Glutamatergic neuron (in vitro differentiated cells): Measurements from ENCODE around the gene SORCS1. TPM values are rescaled to one million over a fixed set of nuclear protein-coding genes. Genes with fewer than 3 reads are reported as not detected.

Experiments
- DNase-seq: peaks from one replicate; pipeline ENCODE4 v3.0.0; 2022
- H3K27ac Mint-ChIP-seq: one replicate; pipeline ENCODE4 v1.8.0; 2020; ENCODE audit warnings: mild to moderate bottlenecking, mixed read lengths, inconsistent platforms; ENCODE audit not compliant: unreplicated experiment
- H3K27me3 Mint-ChIP-seq: one replicate; pipeline ENCODE4 v1.8.0; 2020; ENCODE audit warnings: mild to moderate bottlenecking, moderate library complexity, mixed read lengths, inconsistent platforms; ENCODE audit not compliant: unreplicated experiment
- H3K36me3 Mint-ChIP-seq: one replicate; pipeline ENCODE4 v1.8.0; 2020; ENCODE audit warnings: mild to moderate bottlenecking, mixed read lengths, inconsistent platforms; ENCODE audit not compliant: unreplicated experiment
- H3K4me1 Mint-ChIP-seq: one replicate; pipeline ENCODE4 v1.8.0; 2020; ENCODE audit warnings: mild to moderate bottlenecking, low read depth, mixed read lengths, inconsistent platforms; ENCODE audit not compliant: unreplicated experiment
- H3K4me3 Mint-ChIP-seq: one replicate; pipeline ENCODE4 v1.8.0; 2020; ENCODE audit warnings: mild to moderate bottlenecking, mixed read lengths, inconsistent platforms; ENCODE audit not compliant: unreplicated experiment
- H3K9me3 Mint-ChIP-seq: one replicate; pipeline ENCODE4 v1.8.0; 2020; ENCODE audit warnings: mild to moderate bottlenecking, moderate library complexity, mixed read lengths, inconsistent platforms; ENCODE audit not compliant: unreplicated experiment
- total RNA-seq: library from RNA; stranded (reverse); fragmentation: NEBNext Ultra II Directional; extraction: Animal tissue kit (Norgen Biotek cat#: 25700); gene quantifications from one replicate; pipeline ENCODE4 v1.2.1, GENCODE V29; 2021; ENCODE audit not compliant: unreplicated experiment
- TF ChIP-seq, protein P1 (sequence below): fragments of 200-600 bp; sonication (generic); IDR thresholded peaks from one replicate; pipeline ENCODE4 v1.5.0; 2021; ENCODE audit not compliant: partially characterized antibody, unreplicated experiment

SORCS1 gene
- total RNA-seq, 1 donor from 2014 or later, result 3.3 TPM

DNA sequence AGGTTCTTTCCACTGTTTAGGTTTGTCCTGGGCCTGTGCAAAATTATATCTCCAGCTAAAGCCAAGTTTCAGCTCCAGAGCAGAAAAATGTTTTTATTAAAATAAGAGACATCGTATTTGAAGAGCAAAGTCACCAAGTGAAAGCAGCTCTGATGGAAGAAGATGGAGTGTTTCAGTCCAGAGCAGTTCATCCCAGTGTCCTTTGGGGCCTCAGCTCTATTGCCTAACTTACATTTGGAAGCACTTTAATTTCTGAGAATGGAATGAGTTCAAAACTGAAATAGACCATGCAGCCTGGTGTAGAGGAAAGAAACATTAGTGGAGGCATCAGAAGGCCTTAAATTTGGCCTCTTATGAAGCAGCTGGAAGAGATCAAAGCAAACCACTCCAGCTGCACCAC is 545.2 kb downstream of the SORCS1 start:
- DNase-seq, result no peak
- TF ChIP-seq, protein P1, sequence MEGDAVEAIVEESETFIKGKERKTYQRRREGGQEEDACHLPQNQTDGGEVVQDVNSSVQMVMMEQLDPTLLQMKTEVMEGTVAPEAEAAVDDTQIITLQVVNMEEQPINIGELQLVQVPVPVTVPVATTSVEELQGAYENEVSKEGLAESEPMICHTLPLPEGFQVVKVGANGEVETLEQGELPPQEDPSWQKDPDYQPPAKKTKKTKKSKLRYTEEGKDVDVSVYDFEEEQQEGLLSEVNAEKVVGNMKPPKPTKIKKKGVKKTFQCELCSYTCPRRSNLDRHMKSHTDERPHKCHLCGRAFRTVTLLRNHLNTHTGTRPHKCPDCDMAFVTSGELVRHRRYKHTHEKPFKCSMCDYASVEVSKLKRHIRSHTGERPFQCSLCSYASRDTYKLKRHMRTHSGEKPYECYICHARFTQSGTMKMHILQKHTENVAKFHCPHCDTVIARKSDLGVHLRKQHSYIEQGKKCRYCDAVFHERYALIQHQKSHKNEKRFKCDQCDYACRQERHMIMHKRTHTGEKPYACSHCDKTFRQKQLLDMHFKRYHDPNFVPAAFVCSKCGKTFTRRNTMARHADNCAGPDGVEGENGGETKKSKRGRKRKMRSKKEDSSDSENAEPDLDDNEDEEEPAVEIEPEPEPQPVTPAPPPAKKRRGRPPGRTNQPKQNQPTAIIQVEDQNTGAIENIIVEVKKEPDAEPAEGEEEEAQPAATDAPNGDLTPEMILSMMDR, result no peak
- no peaks in the 10 kb centered on the region for H3K36me3 Mint-ChIP-seq
- H3K9me3 Mint-ChIP-seq, result peaks cover 2% of the 10 kb centered on the region
- H3K27ac Mint-ChIP-seq, result no peak overlapping the region
- H3K4me1 Mint-ChIP-seq, result peaks cover 4% of the 10 kb centered on the region
- peaks cover 4% of the 10 kb centered on the region for H3K27me3 Mint-ChIP-seq
- H3K4me3 Mint-ChIP-seq, result no peak overlapping the region

DNA sequence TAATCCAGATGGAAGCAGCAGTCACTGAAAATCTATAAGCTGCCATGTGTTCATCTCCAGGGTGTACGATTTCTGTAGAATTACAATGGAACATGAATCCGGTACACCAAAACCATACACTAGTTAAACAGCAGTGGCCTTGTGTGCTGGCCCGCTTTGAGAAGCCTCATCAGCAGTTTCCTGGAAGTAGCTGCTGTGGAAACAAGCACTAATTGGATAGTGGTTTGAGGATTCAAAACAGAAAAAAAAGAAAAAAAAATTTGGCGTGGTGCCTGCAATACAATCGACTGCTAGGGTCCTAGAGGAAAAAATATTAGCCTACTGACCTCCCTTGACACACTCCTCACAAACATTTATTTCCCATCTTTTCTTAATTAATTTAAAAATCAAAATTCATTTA is 545.9 kb downstream of the SORCS1 start:
- TF ChIP-seq, protein P1, result no peak
- H3K4me3 Mint-ChIP-seq, result no peak overlapping the region
- no peak overlapping the region for H3K27ac Mint-ChIP-seq
- H3K9me3 Mint-ChIP-seq, result peaks cover 2% of the 10 kb centered on the region
- no peak for DNase-seq
- H3K27me3 Mint-ChIP-seq, result peaks cover 4% of the 10 kb centered on the region
- H3K4me1 Mint-ChIP-seq, result peaks cover 4% of the 10 kb centered on the region
- H3K36me3 Mint-ChIP-seq, result no peaks in the 10 kb centered on the region

DNA sequence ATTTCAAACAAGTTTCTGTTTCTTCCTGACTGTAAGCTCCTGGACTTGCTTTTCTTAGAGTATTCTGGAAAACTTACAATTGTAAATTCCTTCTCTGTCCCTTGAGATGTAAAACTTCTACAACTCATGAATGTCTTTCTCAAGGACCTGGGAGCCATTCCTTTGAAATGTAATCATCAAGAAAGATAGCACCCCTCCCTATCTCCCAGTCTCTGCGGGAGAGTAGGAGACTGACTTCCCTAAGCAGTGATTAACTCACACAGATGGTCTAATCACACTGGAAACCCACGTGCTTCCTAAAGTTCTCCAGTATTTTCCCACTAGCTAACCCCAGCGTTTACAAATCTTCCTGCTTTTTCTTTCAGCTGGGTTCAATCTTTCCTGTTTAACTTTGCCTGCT is 549.4 kb downstream of the SORCS1 start:
- Mint-ChIP-seq H3K9me3 (peaks cover 2% of the 10 kb centered on the region), H3K4me1 (peaks cover 4% of the 10 kb centered on the region)

DNA sequence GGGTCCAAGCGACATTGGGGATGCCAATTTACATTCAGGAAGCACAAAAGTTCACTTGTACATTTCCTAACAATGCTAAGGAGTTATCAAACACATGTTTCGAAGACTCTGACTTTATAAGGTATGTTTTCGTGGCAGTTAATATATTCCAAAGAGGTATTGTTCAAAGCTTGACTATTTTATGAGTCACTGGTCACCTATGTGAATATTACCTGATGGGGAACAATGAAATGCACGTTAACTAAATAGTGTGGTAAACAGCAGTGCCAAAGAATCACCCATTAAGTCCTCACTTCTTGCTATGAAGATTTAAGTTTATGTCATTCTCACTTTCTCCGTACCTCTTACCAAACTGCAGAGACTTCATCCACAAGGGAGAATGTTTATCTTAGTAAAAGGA is 550.2 kb downstream of the SORCS1 start:
- H3K27me3 Mint-ChIP-seq, result peaks cover 4% of the 10 kb centered on the region
- peaks cover 3% of the 10 kb centered on the region for H3K4me1 Mint-ChIP-seq
- no peak for DNase-seq
- H3K27ac Mint-ChIP-seq, result no peak overlapping the region
- H3K9me3 Mint-ChIP-seq, result peaks cover 2% of the 10 kb centered on the region
- H3K4me3 Mint-ChIP-seq, result no peak overlapping the region
- no peaks in the 10 kb centered on the region for H3K36me3 Mint-ChIP-seq
- TF ChIP-seq, protein P1, result no peak

More for the DNA sequence above, 549.4 kb downstream of the SORCS1 start:
- TF ChIP-seq, protein P1, result no peak
- no peak overlapping the region for H3K27ac Mint-ChIP-seq
- H3K4me3 Mint-ChIP-seq, result no peak overlapping the region
- DNase-seq, result no peak
- H3K27me3 Mint-ChIP-seq, result peaks cover 4% of the 10 kb centered on the region
- no peaks in the 10 kb centered on the region for H3K36me3 Mint-ChIP-seq

DNA sequence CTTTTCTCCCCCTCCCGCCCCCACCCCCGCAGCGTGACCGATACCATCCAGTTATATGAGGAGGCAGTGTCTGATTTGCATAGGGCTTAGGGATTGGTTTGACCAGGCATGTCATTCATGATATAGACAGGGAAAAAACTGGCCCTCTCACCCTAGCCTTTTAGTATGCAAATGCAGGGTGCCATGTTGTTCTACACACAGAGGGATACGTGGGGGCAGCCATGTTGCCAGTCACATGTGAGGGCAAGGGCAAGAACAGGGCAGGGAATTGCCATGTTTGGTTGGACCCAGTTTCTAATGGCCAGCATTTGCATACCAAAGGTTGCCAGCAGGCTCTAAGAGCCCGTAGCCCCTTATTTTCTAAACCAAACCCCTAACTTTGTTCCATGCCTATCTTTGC is 552.1 kb downstream of the SORCS1 start:
- peaks cover 4% of the 10 kb centered on the region for H3K27me3 Mint-ChIP-seq
- peaks cover 2% of the 10 kb centered on the region for H3K9me3 Mint-ChIP-seq
- TF ChIP-seq, protein P1, result no peak
- no peaks in the 10 kb centered on the region for H3K36me3 Mint-ChIP-seq
- H3K4me1 Mint-ChIP-seq, result no peaks in the 10 kb centered on the region
- H3K27ac Mint-ChIP-seq, result no peak overlapping the region
- no peak for DNase-seq
- no peak overlapping the region for H3K4me3 Mint-ChIP-seq
